Activated naive CD4-positive, alpha-beta T cell treated with anti-CD3 and anti-CD28 coated beads, Interleukin-2, amount 50 U/mL, for 24 hours (primary cell): Measurements from ENCODE around the gene MYT1.

Source experiments
- H3K27ac Mint-ChIP-seq: one replicate; pipeline ENCODE4 v1.8.0; 2021; ENCODE audit warnings: mild to moderate bottlenecking, mixed read lengths
- H3K27me3 Mint-ChIP-seq: one replicate; pipeline ENCODE4 v1.8.0; 2021; ENCODE audit warnings: mixed read lengths
- H3K36me3 Mint-ChIP-seq: one replicate; pipeline ENCODE4 v1.8.0; 2021; ENCODE audit warnings: mixed read lengths
- H3K4me1 Mint-ChIP-seq: one replicate; pipeline ENCODE4 v1.8.0; 2021; ENCODE audit warnings: mixed read lengths
- H3K4me3 Mint-ChIP-seq: one replicate; pipeline ENCODE4 v1.8.0; 2021; ENCODE audit warnings: mild to moderate bottlenecking, mixed read lengths
- H3K9me3 Mint-ChIP-seq: one replicate; pipeline ENCODE4 v1.8.0; 2021; ENCODE audit warnings: mixed read lengths

Gene MYT1

GRCh38 chr20:64256282-64256935, 92.2 kb downstream of the MYT1 start:
- Mint-ChIP-seq H3K36me3 (no peaks in the 10 kb centered on the region), H3K9me3 (no peaks in the 10 kb centered on the region), H3K4me3 (peak overlapping the region; percentile 86), H3K27ac (peak overlapping the region; percentile 91), H3K27me3 (no peaks in the 10 kb centered on the region), H3K4me1 (peaks cover 56% of the 10 kb centered on the region)

DNA sequence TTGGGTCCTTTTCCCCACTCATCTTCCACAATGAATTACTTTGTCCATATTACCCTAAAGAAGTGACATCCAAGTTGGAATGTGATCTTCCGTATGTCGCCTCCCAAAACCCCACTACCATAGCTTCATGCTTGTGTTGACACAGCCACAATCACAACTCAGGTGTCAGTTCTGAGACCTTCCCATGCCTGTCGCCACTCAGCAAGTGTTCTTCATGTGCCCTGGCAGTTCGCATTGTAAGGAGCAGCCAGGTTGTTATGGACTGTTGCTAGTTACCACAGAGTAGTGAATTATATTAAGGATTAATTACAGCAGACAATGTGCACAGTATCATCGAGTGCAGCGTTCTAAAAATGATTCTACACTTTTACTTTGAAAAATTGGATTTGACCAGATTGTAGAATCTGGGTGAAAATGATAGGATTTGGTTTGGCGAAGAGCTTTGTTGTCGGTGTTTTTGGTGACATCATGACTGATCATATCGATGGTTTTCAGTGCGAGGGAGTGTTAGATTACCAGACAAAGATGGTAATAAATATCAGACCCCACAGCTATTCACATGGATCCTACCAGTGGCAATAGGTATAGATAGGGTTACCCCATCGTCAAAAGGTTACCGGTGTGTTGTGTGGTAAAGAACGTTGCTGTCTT, 93.0 kb downstream of the MYT1 start:
- H3K27me3 Mint-ChIP-seq, result no peaks in the 10 kb centered on the region
- peaks cover 62% of the 10 kb centered on the region for H3K4me1 Mint-ChIP-seq
- H3K27ac Mint-ChIP-seq, result peak overlapping the region; percentile 80
- peak overlapping the region; percentile 86 for H3K4me3 Mint-ChIP-seq
- H3K36me3 Mint-ChIP-seq, result no peaks in the 10 kb centered on the region
- H3K9me3 Mint-ChIP-seq, result no peaks in the 10 kb centered on the region

- Mint-ChIP-seq H3K27me3 (no peaks in the 10 kb centered on the region), H3K36me3 (peaks cover 7% of the 10 kb centered on the region), H3K27ac (peak overlapping the region; percentile 80), H3K4me3 (peak overlapping the region; percentile 34), H3K9me3 (no peaks in the 10 kb centered on the region), H3K4me1 (peaks cover 72% of the 10 kb centered on the region)
Measured at GRCh38 chr20:64258071-64258823, 94.0 kb downstream of the MYT1 start.

GRCh38 chr20:64260239-64260638, 96.0 kb downstream of the MYT1 start:
- peaks cover 11% of the 10 kb centered on the region for H3K36me3 Mint-ChIP-seq
- no peaks in the 10 kb centered on the region for H3K27me3 Mint-ChIP-seq
- H3K4me1 Mint-ChIP-seq, result peaks cover 84% of the 10 kb centered on the region
- no peaks in the 10 kb centered on the region for H3K9me3 Mint-ChIP-seq
- H3K27ac Mint-ChIP-seq, result peak overlapping the region; percentile 59
- H3K4me3 Mint-ChIP-seq, result peak overlapping the region; percentile 76

- H3K9me3 Mint-ChIP-seq, result no peaks in the 10 kb centered on the region
- H3K4me3 Mint-ChIP-seq, result peak overlapping the region; percentile 76
- H3K27me3 Mint-ChIP-seq, result no peaks in the 10 kb centered on the region
- peak overlapping the region; percentile 79 for H3K27ac Mint-ChIP-seq
- peaks cover 85% of the 10 kb centered on the region for H3K4me1 Mint-ChIP-seq
- peaks cover 11% of the 10 kb centered on the region for H3K36me3 Mint-ChIP-seq
Measured at GRCh38 chr20:64261138-64261537, 96.9 kb downstream of the MYT1 start.

- H3K27ac Mint-ChIP-seq, result peak overlapping the region; percentile 70
- peaks cover 64% of the 10 kb centered on the region for H3K4me1 Mint-ChIP-seq
- no peaks in the 10 kb centered on the region for H3K9me3 Mint-ChIP-seq
- no peaks in the 10 kb centered on the region for H3K27me3 Mint-ChIP-seq
- no peak overlapping the region for H3K4me3 Mint-ChIP-seq
- peaks cover 14% of the 10 kb centered on the region for H3K36me3 Mint-ChIP-seq
Measured at GRCh38 chr20:64264091-64264490, 99.8 kb downstream of the MYT1 start.

DNA sequence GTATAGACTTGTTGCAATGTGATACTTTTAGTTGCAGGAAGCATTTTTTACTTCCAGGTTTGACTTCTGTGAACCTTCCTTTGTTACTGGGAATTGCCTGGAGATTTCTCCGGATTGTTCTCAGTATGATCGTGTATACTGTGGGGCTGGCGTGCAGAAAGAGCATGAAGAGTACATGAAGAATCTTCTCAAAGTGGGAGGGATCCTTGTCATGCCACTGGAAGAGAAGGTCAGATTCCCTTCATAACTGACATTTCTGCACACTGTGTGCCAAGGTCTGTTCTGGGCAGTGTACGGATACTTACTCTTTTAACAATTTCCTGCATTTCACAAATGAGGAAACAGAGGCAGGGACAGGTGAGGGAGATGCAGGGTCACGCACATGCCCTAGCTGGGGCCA, 100.9 kb downstream of the MYT1 start:
- no peak overlapping the region for H3K27ac Mint-ChIP-seq
- H3K27me3 Mint-ChIP-seq, result no peaks in the 10 kb centered on the region
- no peaks in the 10 kb centered on the region for H3K9me3 Mint-ChIP-seq
- peaks cover 14% of the 10 kb centered on the region for H3K36me3 Mint-ChIP-seq
- H3K4me3 Mint-ChIP-seq, result no peak overlapping the region
- H3K4me1 Mint-ChIP-seq, result peaks cover 64% of the 10 kb centered on the region

- H3K9me3 Mint-ChIP-seq, result no peaks in the 10 kb centered on the region
- no peak overlapping the region for H3K4me3 Mint-ChIP-seq
- H3K27me3 Mint-ChIP-seq, result no peaks in the 10 kb centered on the region
- peaks cover 21% of the 10 kb centered on the region for H3K36me3 Mint-ChIP-seq
- peaks cover 58% of the 10 kb centered on the region for H3K4me1 Mint-ChIP-seq
- no peak overlapping the region for H3K27ac Mint-ChIP-seq
Measured at GRCh38 chr20:64266988-64267387, 102.7 kb downstream of the MYT1 start.

GRCh38 chr20:64268174-64268573, 103.9 kb downstream of the MYT1 start:
- Mint-ChIP-seq H3K36me3 (peaks cover 17% of the 10 kb centered on the region), H3K27me3 (no peaks in the 10 kb centered on the region), H3K9me3 (no peaks in the 10 kb centered on the region), H3K4me1 (peaks cover 47% of the 10 kb centered on the region), H3K4me3 (no peak overlapping the region), H3K27ac (no peak overlapping the region)

GRCh38 chr20:64269604-64270411, 105.6 kb downstream of the MYT1 start:
- H3K36me3 Mint-ChIP-seq, result peaks cover 16% of the 10 kb centered on the region
- no peaks in the 10 kb centered on the region for H3K9me3 Mint-ChIP-seq
- peaks cover 34% of the 10 kb centered on the region for H3K4me1 Mint-ChIP-seq
- H3K27me3 Mint-ChIP-seq, result no peaks in the 10 kb centered on the region
- no peak overlapping the region for H3K4me3 Mint-ChIP-seq
- H3K27ac Mint-ChIP-seq, result peak overlapping the region; percentile 47

DNA sequence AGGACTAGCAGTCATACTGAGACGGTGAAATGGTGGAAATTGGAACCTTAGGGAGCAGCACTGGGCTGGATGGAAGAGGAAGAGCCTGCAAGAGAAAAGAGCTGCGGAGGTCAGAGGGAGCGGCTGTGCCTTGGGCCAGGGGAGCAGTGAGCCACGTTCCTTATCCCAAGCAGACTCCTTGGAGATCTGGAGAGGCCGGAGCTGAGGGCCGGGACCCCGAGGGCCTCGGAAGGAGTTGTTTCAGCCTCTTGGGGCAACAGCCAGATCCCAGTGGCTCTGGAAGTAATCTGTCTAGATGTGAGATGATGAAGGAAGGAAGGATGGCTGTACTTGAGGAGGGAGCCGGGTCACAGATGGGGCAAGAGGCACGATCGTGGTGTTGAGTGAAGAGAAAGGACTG, 107.4 kb downstream of the MYT1 start:
- no peaks in the 10 kb centered on the region for H3K27me3 Mint-ChIP-seq
- H3K27ac Mint-ChIP-seq, result no peak overlapping the region
- no peaks in the 10 kb centered on the region for H3K9me3 Mint-ChIP-seq
- H3K4me1 Mint-ChIP-seq, result peaks cover 28% of the 10 kb centered on the region
- no peak overlapping the region for H3K4me3 Mint-ChIP-seq
- peaks cover 14% of the 10 kb centered on the region for H3K36me3 Mint-ChIP-seq

DNA sequence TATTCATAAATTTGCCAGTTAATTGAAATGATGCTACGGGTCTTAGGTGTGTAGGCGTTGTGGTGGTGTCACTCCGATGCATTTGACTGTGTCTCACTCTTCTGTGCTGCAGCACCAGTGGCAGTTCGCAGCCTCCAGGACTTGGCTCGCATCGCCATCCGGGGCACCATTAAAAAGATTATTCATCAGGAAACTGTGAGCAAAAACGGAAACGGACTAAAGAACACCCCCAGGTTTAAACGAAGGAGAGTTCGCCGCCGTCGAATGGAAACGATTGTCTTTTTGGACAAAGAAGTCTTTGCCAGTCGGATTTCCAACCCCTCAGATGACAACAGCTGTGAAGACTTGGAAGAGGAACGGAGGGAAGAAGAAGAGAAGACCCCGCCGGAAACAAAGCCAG, 108.9 kb downstream of the MYT1 start:
- peaks cover 14% of the 10 kb centered on the region for H3K36me3 Mint-ChIP-seq
- no peaks in the 10 kb centered on the region for H3K9me3 Mint-ChIP-seq

DNA sequence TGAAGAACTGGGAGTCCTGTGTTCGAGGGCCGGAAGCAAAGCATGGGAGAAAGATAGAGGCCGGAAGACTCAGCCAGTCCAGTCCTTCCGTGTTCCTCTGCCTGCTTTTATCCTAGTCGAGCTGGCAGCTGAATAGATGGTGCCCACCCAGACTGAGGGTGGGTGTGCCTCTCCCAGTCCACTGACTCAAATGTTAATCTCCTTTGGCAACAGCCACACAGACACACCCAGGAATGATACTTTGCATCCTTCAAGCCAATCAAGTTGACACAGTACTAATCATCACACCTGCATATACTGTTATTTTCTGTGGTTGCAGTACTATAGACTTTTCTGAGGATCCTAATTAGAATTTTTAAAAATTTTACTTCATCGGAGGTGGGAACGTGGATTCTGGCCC, 112.6 kb downstream of the MYT1 start:
- Mint-ChIP-seq H3K36me3 (peaks cover 6% of the 10 kb centered on the region), H3K4me1 (peaks cover 25% of the 10 kb centered on the region), H3K4me3 (no peak overlapping the region), H3K27me3 (no peaks in the 10 kb centered on the region), H3K27ac (no peak overlapping the region), H3K9me3 (no peaks in the 10 kb centered on the region)

More for the DNA sequence above, 108.9 kb downstream of the MYT1 start:
- H3K4me3 Mint-ChIP-seq, result no peak overlapping the region
- H3K4me1 Mint-ChIP-seq, result peaks cover 33% of the 10 kb centered on the region
- H3K27me3 Mint-ChIP-seq, result no peaks in the 10 kb centered on the region
- H3K27ac Mint-ChIP-seq, result no peak overlapping the region

- no peak overlapping the region for H3K4me3 Mint-ChIP-seq
- H3K27ac Mint-ChIP-seq, result no peak overlapping the region
- H3K4me1 Mint-ChIP-seq, result peaks cover 25% of the 10 kb centered on the region
- no peaks in the 10 kb centered on the region for H3K27me3 Mint-ChIP-seq
- peaks cover 5% of the 10 kb centered on the region for H3K36me3 Mint-ChIP-seq
- no peaks in the 10 kb centered on the region for H3K9me3 Mint-ChIP-seq
Measured at GRCh38 chr20:64277571-64278316, 113.5 kb downstream of the MYT1 start.

DNA sequence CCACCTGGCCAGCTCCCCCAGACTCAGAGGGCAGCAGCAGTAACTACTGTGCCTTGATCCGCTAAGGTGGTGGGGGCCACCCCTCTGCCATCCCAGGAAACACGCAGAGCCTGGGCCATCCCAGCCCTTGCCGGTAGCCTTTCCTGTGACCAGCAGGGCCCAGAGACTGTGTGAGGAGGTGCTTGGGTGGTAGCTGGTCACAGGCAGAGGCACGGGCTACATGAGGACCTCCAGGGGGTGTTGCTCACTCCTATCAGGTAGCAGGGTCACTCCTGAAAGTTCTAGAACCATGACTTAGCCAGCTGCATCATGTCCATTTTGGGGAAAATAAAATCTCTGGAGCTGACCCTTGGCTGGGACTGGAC, 114.0 kb downstream of the MYT1 start:
- Mint-ChIP-seq H3K27ac (no peak overlapping the region), H3K36me3 (peaks cover 2% of the 10 kb centered on the region), H3K4me3 (no peak overlapping the region), H3K4me1 (peaks cover 25% of the 10 kb centered on the region), H3K27me3 (no peaks in the 10 kb centered on the region), H3K9me3 (no peaks in the 10 kb centered on the region)
